Smooth muscle cell (in vitro differentiated cells): ENCODE measurements around the gene LRIG2. TPM values are rescaled to one million over a fixed set of nuclear protein-coding genes. Genes with fewer than 3 reads are reported as not detected.
A peak's percentile ranks its signal among the peaks of the same experiment; 100 is the strongest.
"Not testable (repeated sequence)": the region's sequence is repeated elsewhere in the genome, so short reads cannot be mapped to it uniquely, and the experiment has no call there.

ENCODE experiments used
- DNase-seq: peaks from one replicate; lab custom pipeline; 2025; ENCODE audit not compliant: unreplicated experiment; lab: John Stamatoyannopoulos, UW
- H2AFZ ChIP-seq: fragments of 200-600 bp; sonication (generic); 2 replicates; pipeline ENCODE4 v1.6.0; 2016; ENCODE audit warnings: antibody characterized with exemption, low read depth, mild to moderate bottlenecking
- H3F3A ChIP-seq: fragments of 200-600 bp; sonication (generic); 2 replicates; pipeline ENCODE4 v1.6.0; 2017; ENCODE audit warnings: antibody characterized with exemption, low read depth
- H3K27ac ChIP-seq: fragments of 200-600 bp; sonication (generic); 2 replicates; pipeline ENCODE4 v1.5.1; 2016; ENCODE audit warnings: low read depth, mild to moderate bottlenecking
- H3K27me3 ChIP-seq: fragments of 200-600 bp; sonication (generic); 2 replicates; pipeline ENCODE4 v1.6.1; 2016; ENCODE audit warnings: low read depth, mild to moderate bottlenecking
- H3K36me3 ChIP-seq: fragments of 200-600 bp; sonication (generic); 2 replicates; pipeline ENCODE4 v1.5.1; 2016; ENCODE audit warnings: low read depth
- H3K4me1 ChIP-seq: fragments of 200-600 bp; sonication (generic); 2 replicates; pipeline ENCODE4 v1.5.1; 2016; ENCODE audit warnings: low read depth
- H3K4me2 ChIP-seq: fragments of 200-600 bp; sonication (generic); 2 replicates; pipeline ENCODE4 v1.6.0; 2016; ENCODE audit warnings: mild to moderate bottlenecking
- H3K4me3 ChIP-seq: fragments of 200-600 bp; sonication (generic); 2 replicates; pipeline ENCODE4 v1.5.1; 2016; ENCODE audit warnings: mild to moderate bottlenecking
- H3K79me2 ChIP-seq: fragments of 200-600 bp; sonication (generic); 2 replicates; pipeline ENCODE4 v1.6.0; 2016; ENCODE audit warnings: low read depth, mild to moderate bottlenecking
- H3K9ac ChIP-seq: fragments of 200-600 bp; sonication (generic); 2 replicates; pipeline ENCODE4 v1.6.0; 2016; ENCODE audit warnings: low read depth
- H3K9me3 ChIP-seq: fragments of 200-600 bp; sonication (generic); replicated peaks from 2 replicates; pipeline ENCODE4 v1.5.1; 2016; ENCODE audit warnings: low read depth
- H4K20me1 ChIP-seq: fragments of 200-600 bp; sonication (generic); 2 replicates; pipeline ENCODE4 v1.6.0; 2016; ENCODE audit warnings: low read depth
- CTCF ChIP-seq: fragments of 200-600 bp; sonication (generic); IDR thresholded peaks from 2 replicates; pipeline ENCODE4 v1.5.1; 2017; ENCODE audit warnings: borderline replicate concordance, mild to moderate bottlenecking, antibody characterized with exemption; ENCODE audit not compliant: insufficient read depth, poor library complexity, severe bottlenecking
- WGBS: methylation state at CpG from one replicate; pipeline ENCODE4 v1.1.7; 2016; ENCODE audit warnings: low lambda C conversion rate; 5-methylcytosine and 5-hydroxymethylcytosine counted together
- polyA plus RNA-seq: library from polyadenylated mRNA; unstranded; fragments of >200 nt; fragmentation: Nextera tagmentation; extraction: Ambion mirVana; gene quantifications from 2 replicates; pipeline ENCODE4 v1.2.1, GENCODE V29; 2016
- total RNA-seq: library from RNA; depleted of rRNA; stranded (reverse); fragments of >200 nt; gene quantifications from 2 replicates; pipeline ENCODE4 v1.2.3, GENCODE V29; 2014

LRIG2 gene
- total RNA-seq (10.6 and 19.0 TPM in 2 replicates), polyA plus RNA-seq (4.2 and 5.9 TPM in 2 replicates)

GRCh38 chr1:113072757-113073478 lies at the start of gene LRIG2:
Gene LRIG2, plus strand, starts transcription at chr1:113073198. Its CDS starts 209 bp downstream, at chr1:113073407.
- WGBS: under 1% methylated on average over 49 of the region's 49 CpGs
- H3K79me2 ChIP-seq: peaks cover 43% of the 10 kb centered on the region

GRCh38 chr1:113023316-113023715 lies 49.7 kb upstream of the LRIG2 start:
- H3F3A ChIP-seq, H3K9me3 ChIP-seq, DNase-seq, H4K20me1 ChIP-seq, H2AFZ ChIP-seq, H3K36me3 ChIP-seq, H3K4me2 ChIP-seq, H3K27ac ChIP-seq, H3K9ac ChIP-seq, H3K27me3 ChIP-seq, H3K4me3 ChIP-seq, H3K79me2 ChIP-seq: not testable (repeated sequence)
- peaks cover 12% of the 10 kb centered on the region for H3K4me1 ChIP-seq
- 96% methylated on average over 4 of the region's 4 CpGs for WGBS

More at GRCh38 chr1:113072757-113073478, at the start of gene LRIG2:
- DNase-seq: peak; percentile 90
- Histone ChIP-seq H3K4me3 (peak within 1 kb of the TSS; percentile 82), H4K20me1 (peaks cover 41% of the 10 kb centered on the region), H3K4me2 (peak within 1 kb of the TSS; percentile 92), H3K36me3 (no peaks in the 10 kb centered on the region), H3K4me1 (peaks cover 10% of the 10 kb centered on the region), H2AFZ (peak within 1 kb of the TSS; percentile 96), H3F3A (no peaks in the 10 kb centered on the region), H3K9me3 (no peaks in the 10 kb centered on the region), H3K9ac (peak within 1 kb of the TSS; percentile 85), H3K27me3 (no peaks in the 10 kb centered on the region), H3K27ac (peak within 1 kb of the TSS; percentile 83)
- peak; percentile 80 for TF ChIP-seq CTCF

- WGBS: 62% methylated on average over 5 of the region's 5 CpGs
- no peaks in the 10 kb centered on the region for H3K36me3 ChIP-seq
- no peaks in the 10 kb centered on the region for H3K27me3 ChIP-seq
- H3K4me2 ChIP-seq: no peak overlapping the region
- H3K27ac ChIP-seq: no peak overlapping the region
- H3K9me3 ChIP-seq: no peaks in the 10 kb centered on the region
- TF ChIP-seq CTCF: no peak
- H3K4me3 ChIP-seq: no peak overlapping the region
- H2AFZ ChIP-seq: no peak overlapping the region
- no peaks in the 10 kb centered on the region for H4K20me1 ChIP-seq
- no peaks in the 10 kb centered on the region for H3F3A ChIP-seq
- no peak overlapping the region for H3K9ac ChIP-seq
- DNase-seq: no peak
- H3K79me2 ChIP-seq: no peaks in the 10 kb centered on the region
- H3K4me1 ChIP-seq: peaks cover 8% of the 10 kb centered on the region
Observed at GRCh38 chr1:113027007-113027406, 46.0 kb upstream of the LRIG2 start.

- Histone ChIP-seq H3K36me3 (no peaks in the 10 kb centered on the region), H4K20me1 (no peaks in the 10 kb centered on the region), H3K9me3 (no peaks in the 10 kb centered on the region), H3K4me3 (no peak overlapping the region), H3K27ac (no peak overlapping the region), H3K79me2 (no peaks in the 10 kb centered on the region), H3K4me1 (peaks cover 8% of the 10 kb centered on the region), H3K27me3 (no peaks in the 10 kb centered on the region), H3F3A (no peaks in the 10 kb centered on the region), H3K9ac (no peak overlapping the region), H3K4me2 (no peak overlapping the region), H2AFZ (no peak overlapping the region)
- TF ChIP-seq CTCF: no peak
- no peak for DNase-seq
Observed at GRCh38 chr1:113027449-113027848, 45.5 kb upstream of the LRIG2 start.
